Colonic mucosa (tissue), 4 donors: ENCODE results near the gene MIPOL1. TPM values are rescaled to one million over a fixed set of nuclear protein-coding genes. Genes with fewer than 3 reads are reported as not detected.
"Not testable (repeated sequence)": the region's sequence is repeated elsewhere in the genome, so short reads cannot be mapped to it uniquely, and the experiment has no call there.

Experiments used
- DNase-seq: peaks from one replicate; pipeline ENCODE4 v3.0.0-alpha.2; 2020
- H3K27ac ChIP-seq: fragments of 200-600 bp; one replicate; pipeline ENCODE4 v1.8.0; 2021
- H3K27me3 ChIP-seq: fragments of 200-600 bp; one replicate; pipeline ENCODE4 v1.8.0; 2021
- H3K36me3 ChIP-seq: fragments of 200-600 bp; one replicate; pipeline ENCODE4 v1.8.0; 2021
- H3K4me1 ChIP-seq: fragments of 200-600 bp; one replicate; pipeline ENCODE4 v1.8.0; 2021; ENCODE audit warnings: mild to moderate bottlenecking
- H3K4me3 ChIP-seq: fragments of 200-600 bp; one replicate; pipeline ENCODE4 v1.8.0; 2021
- H3K9ac ChIP-seq, 2 donors: one replicate each; pipeline ENCODE4 v1.7.0; 2013; ENCODE audit warnings: control low read depth in 2 of 2, low read depth in 2 of 2, low read length in 2 of 2
- H3K9me3 ChIP-seq: fragments of 200-600 bp; one replicate; pipeline ENCODE4 v1.8.0; 2021
- CTCF ChIP-seq: fragments of 200-600 bp; IDR thresholded peaks from one replicate; pipeline ENCODE4 v1.8.0; 2022; ENCODE audit warnings: antibody characterized with exemption, mild to moderate bottlenecking
- intact Hi-C: fragments of 100-400 bp; cut with DNase I; formaldehyde crosslinking; loops from one replicate; pipeline ENCODE4 v1.14.1; 2022
- total RNA-seq, 2 donors: library from RNA; stranded (reverse); fragmentation: NEBNext Ultra II Directional in 1 of 2; extraction: Animal tissue kit (Norgen Biotek cat#: 25700) in 1 of 2; gene quantifications; one replicate each; pipeline ENCODE4 v1.2.1, GENCODE V29; 2021
- donor health status: healthy.
- donor health status: DM: no; HTN: no; CAD: no.
- donor health status: DM: no; HTN: no; CAD: no.

MIPOL1 gene
- total RNA-seq, 2 donors from 2014 or later: 4.9 to 7.7 TPM

GRCh38 chr14:37363661-37364060, 165.9 kb downstream of the MIPOL1 start:
- no peaks in the 10 kb centered on the region for H3K9me3 ChIP-seq
- TF ChIP-seq CTCF: no peak
- no peak for DNase-seq
- no peaks in the 10 kb centered on the region for H3K4me1 ChIP-seq
- no peak overlapping the region for H3K9ac ChIP-seq
- no peak overlapping the region for H3K27ac ChIP-seq
- no peaks in the 10 kb centered on the region for H3K27me3 ChIP-seq
- intact Hi-C loops: no loop called here
- no peaks in the 10 kb centered on the region for H3K36me3 ChIP-seq
- no peak overlapping the region for H3K4me3 ChIP-seq

GRCh38 chr14:37369425-37369824, 171.7 kb downstream of the MIPOL1 start:
- no peak overlapping the region for H3K4me3 ChIP-seq
- no peak overlapping the region for H3K27ac ChIP-seq
- intact Hi-C loops: no loop called here
- DNase-seq: no peak
- H3K27me3 ChIP-seq: no peaks in the 10 kb centered on the region
- H3K9me3 ChIP-seq: no peaks in the 10 kb centered on the region
- no peaks in the 10 kb centered on the region for H3K36me3 ChIP-seq
- no peaks in the 10 kb centered on the region for H3K4me1 ChIP-seq
- no peak for TF ChIP-seq CTCF
- no peak overlapping the region for H3K9ac ChIP-seq

- Histone ChIP-seq H3K9me3 (no peaks in the 10 kb centered on the region), H3K36me3 (no peaks in the 10 kb centered on the region), H3K4me1 (no peaks in the 10 kb centered on the region), H3K27me3 (no peaks in the 10 kb centered on the region), H3K4me3 (no peak overlapping the region), H3K9ac (no peak overlapping the region), H3K27ac (no peak overlapping the region)
- no peak for DNase-seq
- TF ChIP-seq CTCF: no peak
- intact Hi-C loops: no loop called here
Measured at GRCh38 chr14:37375566-37375965, 177.8 kb downstream of the MIPOL1 start.

GRCh38 chr14:37376944-37377609, 179.3 kb downstream of the MIPOL1 start:
- no peak for TF ChIP-seq CTCF
- no peaks in the 10 kb centered on the region for H3K27me3 ChIP-seq
- no peaks in the 10 kb centered on the region for H3K4me1 ChIP-seq
- no peak for DNase-seq
- H3K27ac ChIP-seq: no peak overlapping the region
- intact Hi-C loops: no loop called here
- no peak overlapping the region for H3K4me3 ChIP-seq
- no peaks in the 10 kb centered on the region for H3K36me3 ChIP-seq
- no peaks in the 10 kb centered on the region for H3K9me3 ChIP-seq
- no peak overlapping the region for H3K9ac ChIP-seq

- Histone ChIP-seq H3K4me3 (no peak overlapping the region), H3K36me3 (no peaks in the 10 kb centered on the region), H3K9ac (no peak overlapping the region), H3K9me3 (no peaks in the 10 kb centered on the region), H3K27me3 (no peaks in the 10 kb centered on the region), H3K27ac (no peak overlapping the region), H3K4me1 (no peaks in the 10 kb centered on the region)
- peak; percentile 49 for DNase-seq
- intact Hi-C loops: no loop called here
- TF ChIP-seq CTCF: no peak
Measured at GRCh38 chr14:37384870-37385596, 187.3 kb downstream of the MIPOL1 start.

- H3K27me3 ChIP-seq, H3K36me3 ChIP-seq, DNase-seq, H3K4me1 ChIP-seq, H3K27ac ChIP-seq, H3K4me3 ChIP-seq, intact Hi-C loops, H3K9me3 ChIP-seq, H3K9ac ChIP-seq: not testable (repeated sequence)
Measured at GRCh38 chr14:37397157-37397940, 199.6 kb downstream of the MIPOL1 start.
